Kidney (tissue), 14 donors: ENCODE results near the gene UBE2D2. TPM values are rescaled to one million over a fixed set of nuclear protein-coding genes. Genes with fewer than 3 reads are reported as not detected.
A peak's percentile ranks its signal among the peaks of the same experiment; 100 is the strongest.
"Not testable (repeated sequence)": the region's sequence is repeated elsewhere in the genome, so short reads cannot be mapped to it uniquely, and the experiment has no call there.

Experiments
- DNase-seq, 5 donors: peaks; one replicate each; pipeline ENCODE4 v3.0.0-alpha.2; 2013 to 2020
- FAIRE-seq: peaks from 2 replicates; lab custom pipeline; 2012; peaks lifted over from hg19 to GRCh38; lab: Jason Lieb, UNC
- H3K27ac ChIP-seq, 2 donors: one replicate each; pipeline ENCODE4 v1.7.0; 2013; ENCODE audit warnings: low read depth in 2 of 2, low read length in 2 of 2, inconsistent platforms in 1 of 2
- H3K27me3 ChIP-seq: one replicate; pipeline ENCODE4 v1.7.1; 2013; ENCODE audit warnings: low read length, inconsistent platforms; ENCODE audit not compliant: control insufficient read depth, insufficient read depth
- H3K36me3 ChIP-seq, 3 donors: one replicate each; pipeline versions ENCODE4 v1.7.0 to v1.7.1; 2013; ENCODE audit warnings: low read length in 3 of 3, control low read depth in 1 of 3, inconsistent platforms in 1 of 3; ENCODE audit not compliant: insufficient read depth in 3 of 3, control insufficient read depth in 2 of 3
- H3K4me1 ChIP-seq, 3 donors: one replicate each; pipeline versions ENCODE4 v1.7.0 to v1.7.1; 2013; ENCODE audit warnings: low read length in 3 of 3, inconsistent platforms in 1 of 3, low read depth in 1 of 3; ENCODE audit not compliant: control insufficient read depth in 2 of 3, insufficient read depth in 2 of 3
- H3K4me3 ChIP-seq, 3 donors: one replicate each; pipeline versions ENCODE4 v1.7.0 to v1.8.1; 2013; ENCODE audit warnings: low read length in 3 of 3, control low read depth in 1 of 3, inconsistent platforms in 1 of 3
- H3K9ac ChIP-seq, 3 donors: one replicate each; pipeline versions ENCODE4 v1.7.0 to v1.7.1; 2013; ENCODE audit warnings: low read length in 3 of 3, control low read depth in 1 of 3, inconsistent platforms in 1 of 3
- H3K9me3 ChIP-seq, 3 donors: one replicate each; pipeline versions ENCODE4 v1.7.0 to v1.7.1; 2013; ENCODE audit warnings: low read length in 3 of 3, control low read depth in 1 of 3, inconsistent platforms in 1 of 3; ENCODE audit not compliant: control insufficient read depth in 2 of 3, insufficient read depth in 1 of 3
- intact Hi-C: fragments of 100-400 bp; cut with DNase I; formaldehyde crosslinking; loops from one replicate; pipeline ENCODE4 v1.11.1; 2022
- polyA plus RNA-seq: library from polyadenylated mRNA; stranded (reverse); fragments of 350-450 nt; fragmentation: Illumina TruSeq; extraction: RNeasy Lipid Tissue Mini Kit (QIAGEN cat#74804); gene quantifications from one replicate; pipeline ENCODE4 v1.2.3, GENCODE V29; 2014; ENCODE audit warnings: low read depth, low replicate concordance; ENCODE audit not compliant: insufficient read depth
- total RNA-seq: library from RNA; stranded (reverse); fragmentation: NEBNext Ultra II Directional; extraction: Animal tissue kit (Norgen Biotek cat#: 25700); gene quantifications from one replicate; pipeline ENCODE4 v1.2.1, GENCODE V29; 2021
- TF ChIP-seq, protein P1 (sequence below): IDR thresholded peaks from 3 replicates; pipeline ENCODE4 v1.5.1; 2012; ENCODE audit warnings: mild to moderate bottlenecking, moderate library complexity, borderline replicate concordance; ENCODE audit not compliant: insufficient read depth; ENCODE audit errors: extremely low read depth
- donor health status: control.
- donor health status: control.
- donor health status: control.
- donor health status: control.
- donor health status: control.
- donor health status: DM: yes; HTN: yes; CAD: no.
- donor health status: Normal renal cell carcinoma (clear cell type).

UBE2D2 gene
- total and polyA plus RNA-seq, 2 donors from 2014 or later = 118 to 131 TPM

DNA sequence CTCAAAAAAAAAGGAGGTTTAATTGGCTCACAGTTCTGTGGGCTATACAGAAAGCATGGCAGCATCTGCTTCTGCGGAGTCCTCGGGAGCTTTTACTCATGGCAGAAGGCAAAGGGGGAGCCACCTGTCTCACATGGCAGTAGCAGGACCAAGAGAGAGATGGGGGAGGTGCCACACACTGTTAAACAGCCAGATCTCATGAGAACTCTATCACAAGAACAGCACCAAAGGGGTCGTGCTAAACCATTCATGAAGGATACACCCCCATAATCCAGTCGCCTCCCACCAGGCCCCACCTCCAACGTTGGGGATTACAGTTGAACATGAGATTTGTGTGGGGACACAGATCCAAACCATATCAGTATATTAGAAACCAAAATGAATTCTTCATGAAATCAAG lies 58.7 kb downstream of the UBE2D2 start:
- Histone ChIP-seq H3K9ac (no peak overlapping the region), H3K4me3 (no peak overlapping the region), H3K27me3 (no peaks in the 10 kb centered on the region), H3K36me3 (peaks cover 0 to 24% (median 11%) of the 10 kb centered on the region in 3 donors), H3K4me1 (no peaks in the 10 kb centered on the region), H3K9me3 (no peaks in the 10 kb centered on the region), H3K27ac (no peak overlapping the region)
- intact Hi-C loops = no loop called here
- TF ChIP-seq, protein P1, sequence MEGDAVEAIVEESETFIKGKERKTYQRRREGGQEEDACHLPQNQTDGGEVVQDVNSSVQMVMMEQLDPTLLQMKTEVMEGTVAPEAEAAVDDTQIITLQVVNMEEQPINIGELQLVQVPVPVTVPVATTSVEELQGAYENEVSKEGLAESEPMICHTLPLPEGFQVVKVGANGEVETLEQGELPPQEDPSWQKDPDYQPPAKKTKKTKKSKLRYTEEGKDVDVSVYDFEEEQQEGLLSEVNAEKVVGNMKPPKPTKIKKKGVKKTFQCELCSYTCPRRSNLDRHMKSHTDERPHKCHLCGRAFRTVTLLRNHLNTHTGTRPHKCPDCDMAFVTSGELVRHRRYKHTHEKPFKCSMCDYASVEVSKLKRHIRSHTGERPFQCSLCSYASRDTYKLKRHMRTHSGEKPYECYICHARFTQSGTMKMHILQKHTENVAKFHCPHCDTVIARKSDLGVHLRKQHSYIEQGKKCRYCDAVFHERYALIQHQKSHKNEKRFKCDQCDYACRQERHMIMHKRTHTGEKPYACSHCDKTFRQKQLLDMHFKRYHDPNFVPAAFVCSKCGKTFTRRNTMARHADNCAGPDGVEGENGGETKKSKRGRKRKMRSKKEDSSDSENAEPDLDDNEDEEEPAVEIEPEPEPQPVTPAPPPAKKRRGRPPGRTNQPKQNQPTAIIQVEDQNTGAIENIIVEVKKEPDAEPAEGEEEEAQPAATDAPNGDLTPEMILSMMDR = no peak
- no peak for FAIRE-seq
- DNase-seq = no peak

DNA sequence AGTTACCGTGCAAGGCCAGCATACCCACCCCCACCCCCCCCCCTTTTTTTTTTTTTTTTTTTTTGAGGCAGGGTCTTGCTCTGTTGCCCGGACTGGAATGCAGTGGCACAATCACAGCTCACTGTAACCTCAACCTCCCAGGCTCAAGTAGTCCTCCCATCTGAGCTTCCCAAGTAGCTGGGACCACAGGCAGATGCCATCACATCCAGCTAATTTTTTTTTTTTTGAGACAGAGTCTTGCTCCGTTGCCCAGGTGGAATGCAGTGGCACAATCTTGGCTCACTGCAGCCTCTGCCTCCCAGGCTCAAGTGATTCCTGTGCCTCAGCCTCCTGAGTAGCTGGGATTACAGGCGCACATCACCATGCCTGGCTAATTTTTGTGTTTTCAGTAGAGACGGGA lies 64.3 kb downstream of the UBE2D2 start:
- FAIRE-seq, H3K9ac ChIP-seq, H3K4me1 ChIP-seq, intact Hi-C loops, H3K27me3 ChIP-seq, H3K4me3 ChIP-seq, H3K9me3 ChIP-seq, H3K27ac ChIP-seq: not testable (repeated sequence)
- peaks cover 8 to 44% (median 17%) of the 10 kb centered on the region in 3 donors for H3K36me3 ChIP-seq
- peak in 2 of 5 donors; percentile 28 to 32 for DNase-seq

- Histone ChIP-seq H3K27me3 (no peaks in the 10 kb centered on the region), H3K9me3 (no peaks in the 10 kb centered on the region), H3K36me3 (peaks cover 7 to 29% (median 8%) of the 10 kb centered on the region in 3 donors), H3K4me1 (peaks cover 3 to 11% (median 3%) of the 10 kb centered on the region in 3 donors), H3K27ac (no peak overlapping the region), H3K4me3 (no peak overlapping the region), H3K9ac (no peak overlapping the region)
- FAIRE-seq (no peak), DNase-seq (no peak)
- intact Hi-C loops = loop anchor here (5.0 kb wide), 1 partner anchor 136 kb away; no protein-coding TSS in a partner anchor
- TF ChIP-seq, protein P1 = no peak
Measured at GRCh38 chr5:139630855-139631254, 69.7 kb downstream of the UBE2D2 start.

GRCh38 chr5:139631520-139632165 lies 70.5 kb downstream of the UBE2D2 start:
- Histone ChIP-seq H3K27me3 (no peaks in the 10 kb centered on the region), H3K36me3 (peaks cover 6 to 23% (median 7%) of the 10 kb centered on the region in 3 donors), H3K9me3 (no peaks in the 10 kb centered on the region), H3K27ac (no peak overlapping the region), H3K9ac (no peak overlapping the region), H3K4me3 (no peak overlapping the region), H3K4me1 (peaks cover 8 to 19% (median 11%) of the 10 kb centered on the region in 3 donors)
- intact Hi-C loops = loop anchor here (5.0 kb wide), 1 partner anchor 136 kb away; no protein-coding TSS in a partner anchor
- DNase-seq (no peak), FAIRE-seq (no peak)
- TF ChIP-seq, protein P1 = no peak
